Hepatocyte (in vitro differentiated cells): ENCODE data around the gene CHAF1A. TPM values are rescaled to one million over a fixed set of nuclear protein-coding genes. Genes with fewer than 3 reads are reported as not detected.

Source experiments
- DNase-seq: peaks from one replicate; pipeline ENCODE4 v3.0.0-alpha.2; 2016; ENCODE audit warnings: low spot score
- H2AFZ ChIP-seq: fragments of 200-600 bp; sonication (generic); 2 replicates; pipeline ENCODE4 v1.6.0; 2016; ENCODE audit warnings: antibody characterized with exemption, mild to moderate bottlenecking
- H3K27ac ChIP-seq: fragments of 200-600 bp; sonication (generic); 2 replicates; pipeline ENCODE4 v1.5.1; 2016; ENCODE audit warnings: mild to moderate bottlenecking
- H3K27me3 ChIP-seq: fragments of 200-600 bp; sonication (generic); 2 replicates; pipeline ENCODE4 v1.6.1; 2016
- H3K36me3 ChIP-seq: fragments of 200-600 bp; sonication (generic); replicated peaks from 2 replicates; pipeline ENCODE4 v1.5.1; 2016; ENCODE audit warnings: low read depth; ENCODE audit not compliant: insufficient read depth
- H3K4me1 ChIP-seq: fragments of 200-600 bp; sonication (generic); 2 replicates; pipeline ENCODE4 v1.5.1; 2016; ENCODE audit warnings: mild to moderate bottlenecking, moderate library complexity; ENCODE audit not compliant: insufficient read depth
- H3K4me2 ChIP-seq: fragments of 200-600 bp; sonication (generic); 2 replicates; pipeline ENCODE4 v1.6.0; 2016
- H3K4me3 ChIP-seq: fragments of 200-600 bp; sonication (generic); 2 replicates; pipeline ENCODE4 v1.5.1; 2016; ENCODE audit warnings: mild to moderate bottlenecking
- H3K79me2 ChIP-seq: fragments of 200-600 bp; sonication (generic); 2 replicates; pipeline ENCODE4 v1.6.0; 2017; ENCODE audit warnings: mild to moderate bottlenecking
- H3K9me2 ChIP-seq: fragments of 200-600 bp; sonication (generic); replicated peaks from 2 replicates; pipeline ENCODE4 v1.6.0; 2017; ENCODE audit warnings: mild to moderate bottlenecking; ENCODE audit not compliant: insufficient read depth
- H3K9me3 ChIP-seq: fragments of 200-600 bp; sonication (generic); 2 replicates; pipeline ENCODE4 v1.5.1; 2016; ENCODE audit warnings: low read depth, mild to moderate bottlenecking
- H4K20me1 ChIP-seq: fragments of 200-600 bp; sonication (generic); 2 replicates; pipeline ENCODE4 v1.6.0; 2016; ENCODE audit warnings: mild to moderate bottlenecking; ENCODE audit not compliant: insufficient read depth, poor library complexity, severe bottlenecking
- EZH2 ChIP-seq: fragments of 200-600 bp; sonication (generic); IDR thresholded peaks from 2 replicates; pipeline ENCODE4 v1.6.1; 2016; ENCODE audit warnings: antibody characterized with exemption, mild to moderate bottlenecking, borderline replicate concordance
- EZH2phosphoT487 ChIP-seq: fragments of 200-600 bp; sonication (generic); IDR thresholded peaks from one replicate; pipeline ENCODE4 v1.6.1; 2018; ENCODE audit warnings: antibody characterized with exemption, mild to moderate bottlenecking, low read depth, moderate library complexity; ENCODE audit not compliant: unreplicated experiment, severe bottlenecking
- WGBS: methylation state at CpG from one replicate; pipeline ENCODE4 v1.1.6; 2016; ENCODE audit warnings: low lambda C conversion rate; ENCODE audit errors: missing lambda C conversion rate; 5-methylcytosine and 5-hydroxymethylcytosine counted together
- polyA plus RNA-seq: library from polyadenylated mRNA; unstranded; fragments of >200 nt; fragmentation: Nextera tagmentation; extraction: Ambion mirVana; gene quantifications from 2 replicates; pipeline ENCODE4 v1.2.1, GENCODE V29; 2016
- total RNA-seq: library from RNA; depleted of rRNA; stranded (reverse); fragments of >200 nt; gene quantifications from 2 replicates; pipeline ENCODE4 v1.2.3, GENCODE V29; 2014
- TF ChIP-seq, protein P1 (sequence below): fragments of 200-600 bp; sonication (generic); IDR thresholded peaks from 2 replicates; pipeline ENCODE4 v1.5.1; 2016; ENCODE audit warnings: antibody characterized with exemption, mild to moderate bottlenecking; ENCODE audit not compliant: poor library complexity

CHAF1A gene
- total and polyA plus RNA-seq, 2 experiments from 2014 or later = 6.2 to 6.5 TPM

DNA sequence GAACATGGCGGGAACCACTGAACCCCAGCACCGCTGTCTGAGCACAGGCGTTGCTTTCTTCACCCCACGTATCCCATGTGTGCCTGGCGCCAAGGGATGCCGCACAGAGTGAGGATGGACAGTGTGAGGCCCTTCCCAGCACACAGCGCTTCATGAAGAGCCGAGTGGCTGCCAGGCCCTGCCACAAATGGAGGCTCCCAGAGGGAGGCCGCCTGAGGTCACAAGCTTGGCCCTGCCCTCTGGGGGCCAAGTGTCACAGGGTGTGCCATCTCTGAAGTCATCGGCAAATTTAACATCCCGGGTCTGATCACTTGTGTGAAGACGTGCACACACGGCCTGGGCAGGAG lies 34.7 kb upstream of the CHAF1A start:
- Histone ChIP-seq H3K4me1 (peaks cover 22% of the 10 kb centered on the region), H3K9me2 (no peaks in the 10 kb centered on the region), H3K27me3 (no peaks in the 10 kb centered on the region), H3K27ac (no peak overlapping the region), H3K4me2 (no peak overlapping the region), H3K9me3 (no peaks in the 10 kb centered on the region), H3K79me2 (peaks cover 62% of the 10 kb centered on the region), H3K36me3 (no peaks in the 10 kb centered on the region), H3K4me3 (no peak overlapping the region), H2AFZ (no peak overlapping the region), H4K20me1 (peaks cover 18% of the 10 kb centered on the region)
- WGBS = 93% methylated on average over 13 of the region's 13 CpGs
- no peak for DNase-seq
- TF ChIP-seq, protein P1, sequence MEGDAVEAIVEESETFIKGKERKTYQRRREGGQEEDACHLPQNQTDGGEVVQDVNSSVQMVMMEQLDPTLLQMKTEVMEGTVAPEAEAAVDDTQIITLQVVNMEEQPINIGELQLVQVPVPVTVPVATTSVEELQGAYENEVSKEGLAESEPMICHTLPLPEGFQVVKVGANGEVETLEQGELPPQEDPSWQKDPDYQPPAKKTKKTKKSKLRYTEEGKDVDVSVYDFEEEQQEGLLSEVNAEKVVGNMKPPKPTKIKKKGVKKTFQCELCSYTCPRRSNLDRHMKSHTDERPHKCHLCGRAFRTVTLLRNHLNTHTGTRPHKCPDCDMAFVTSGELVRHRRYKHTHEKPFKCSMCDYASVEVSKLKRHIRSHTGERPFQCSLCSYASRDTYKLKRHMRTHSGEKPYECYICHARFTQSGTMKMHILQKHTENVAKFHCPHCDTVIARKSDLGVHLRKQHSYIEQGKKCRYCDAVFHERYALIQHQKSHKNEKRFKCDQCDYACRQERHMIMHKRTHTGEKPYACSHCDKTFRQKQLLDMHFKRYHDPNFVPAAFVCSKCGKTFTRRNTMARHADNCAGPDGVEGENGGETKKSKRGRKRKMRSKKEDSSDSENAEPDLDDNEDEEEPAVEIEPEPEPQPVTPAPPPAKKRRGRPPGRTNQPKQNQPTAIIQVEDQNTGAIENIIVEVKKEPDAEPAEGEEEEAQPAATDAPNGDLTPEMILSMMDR = no peak
- TF ChIP-seq EZH2 = no peak
- no peak for TF ChIP-seq EZH2phosphoT487

DNA sequence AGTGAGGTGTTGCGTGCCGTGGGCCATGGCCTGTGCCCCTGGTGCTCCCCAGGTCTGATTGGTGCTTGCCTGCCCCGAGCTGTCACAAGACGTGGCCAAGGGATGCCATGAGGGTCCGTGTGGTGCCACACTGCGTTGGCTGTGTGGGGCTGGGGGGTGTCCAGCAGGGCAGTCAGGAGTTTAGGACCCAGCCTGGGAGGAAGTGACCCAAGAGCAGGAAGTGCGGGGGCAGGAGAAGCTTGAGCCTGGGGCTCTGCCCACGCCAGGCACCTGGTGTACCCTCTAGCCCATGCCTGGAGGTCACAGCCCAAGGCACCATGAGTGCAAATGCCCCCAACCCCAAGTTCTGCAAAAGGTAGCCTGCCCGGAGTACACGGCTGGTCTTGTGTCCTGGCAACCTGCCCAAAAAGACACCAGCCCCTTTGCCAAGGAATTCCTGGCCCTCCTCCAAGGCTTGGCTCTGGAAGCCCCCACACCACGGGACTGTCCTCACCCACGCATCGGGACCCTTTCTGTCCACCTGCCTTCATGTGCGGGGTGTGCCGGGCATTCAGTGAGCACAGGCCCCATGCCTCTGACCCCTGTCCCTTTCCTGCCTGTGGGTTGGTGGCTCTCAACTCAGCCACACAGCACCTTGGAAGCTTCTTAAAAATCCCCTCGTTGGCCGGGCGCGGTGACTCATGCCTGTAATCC lies 34.2 kb upstream of the CHAF1A start:
- Histone ChIP-seq H4K20me1 (peaks cover 18% of the 10 kb centered on the region), H3K4me3 (no peak overlapping the region), H3K4me2 (no peak overlapping the region), H3K27me3 (no peaks in the 10 kb centered on the region), H3K36me3 (no peaks in the 10 kb centered on the region), H3K79me2 (peaks cover 68% of the 10 kb centered on the region), H3K9me2 (no peaks in the 10 kb centered on the region), H3K9me3 (no peaks in the 10 kb centered on the region), H3K27ac (peak overlapping the region; percentile 81), H3K4me1 (peaks cover 23% of the 10 kb centered on the region), H2AFZ (no peak overlapping the region)
- WGBS = 79% methylated on average over 18 of the region's 19 CpGs
- DNase-seq = no peak
- TF ChIP-seq EZH2phosphoT487 (no peak), EZH2 (no peak)
- TF ChIP-seq, protein P1 = no peak

DNA sequence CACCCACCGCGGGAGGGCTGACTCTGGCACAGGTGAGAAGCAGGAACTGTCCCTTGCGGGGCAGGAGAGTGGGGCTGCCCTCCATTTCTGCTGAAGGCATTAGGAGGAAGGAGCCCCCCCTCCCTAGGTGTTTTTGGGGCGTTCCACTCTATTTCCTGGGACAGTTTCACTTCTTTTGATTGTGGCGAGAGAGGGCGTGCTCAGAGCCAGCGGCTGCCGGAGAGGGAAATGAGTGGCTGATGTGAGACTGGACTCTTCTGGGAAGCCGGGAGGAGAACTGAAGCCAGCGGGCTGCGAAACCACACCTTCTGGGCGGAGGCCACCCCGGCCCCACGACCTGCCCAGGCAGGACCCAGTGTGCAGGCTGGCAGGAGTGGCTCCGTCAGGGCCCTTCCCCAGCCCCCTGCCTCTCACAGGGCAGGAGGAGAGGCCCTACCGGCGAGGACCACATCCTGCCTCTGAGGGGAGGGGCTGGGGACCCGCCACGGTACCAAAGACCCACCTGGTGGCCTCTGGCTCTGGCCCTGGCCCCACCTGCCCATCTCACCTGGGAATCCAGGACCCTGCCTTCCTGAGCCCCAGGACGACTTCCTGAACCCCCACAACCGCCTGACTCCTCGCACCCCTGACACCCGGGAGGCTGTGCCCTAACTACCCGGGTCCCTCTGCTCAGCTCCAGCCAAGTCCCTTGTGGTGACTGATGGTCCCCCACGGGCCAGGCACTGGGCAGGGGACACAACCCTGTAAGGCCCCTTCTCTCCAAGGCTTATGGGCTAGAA lies 33.1 kb upstream of the CHAF1A start:
- Histone ChIP-seq H4K20me1 (peaks cover 18% of the 10 kb centered on the region), H3K27me3 (no peaks in the 10 kb centered on the region), H3K79me2 (peaks cover 77% of the 10 kb centered on the region), H3K4me1 (peaks cover 33% of the 10 kb centered on the region), H3K4me3 (no peak overlapping the region), H3K4me2 (peak overlapping the region; percentile 37), H2AFZ (no peak overlapping the region), H3K9me2 (no peaks in the 10 kb centered on the region), H3K9me3 (no peaks in the 10 kb centered on the region), H3K36me3 (no peaks in the 10 kb centered on the region), H3K27ac (peak overlapping the region; percentile 81)
- WGBS = 73% methylated on average over 25 of the region's 25 CpGs
- no peak for TF ChIP-seq EZH2phosphoT487
- DNase-seq = no peak

DNA sequence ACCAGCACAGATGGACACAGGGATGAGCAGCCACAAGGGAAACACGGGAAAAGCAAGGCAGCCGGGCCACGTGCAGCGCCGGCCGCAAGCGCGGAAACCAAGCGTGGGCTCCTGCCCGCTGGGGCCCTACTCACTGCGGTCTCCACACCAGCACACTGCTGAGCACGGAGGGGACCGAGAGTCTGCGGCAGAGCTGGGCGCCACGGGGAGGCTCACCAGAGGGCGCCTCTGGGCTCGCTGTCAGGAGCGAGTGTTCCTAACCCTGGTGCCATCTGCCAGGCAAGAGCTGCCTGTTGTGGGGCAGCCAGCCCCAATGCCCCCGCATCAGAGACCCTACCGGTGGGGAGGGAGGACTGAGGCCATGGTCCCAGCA lies 32.6 kb upstream of the CHAF1A start:
- 71% methylated on average over 21 of the region's 21 CpGs for WGBS
- Histone ChIP-seq H3K79me2 (peaks cover 80% of the 10 kb centered on the region), H3K4me2 (peak overlapping the region; percentile 37), H3K9me2 (no peaks in the 10 kb centered on the region), H3K4me1 (peaks cover 39% of the 10 kb centered on the region), H2AFZ (no peak overlapping the region), H3K9me3 (no peaks in the 10 kb centered on the region), H3K27ac (peak overlapping the region; percentile 81), H4K20me1 (peaks cover 23% of the 10 kb centered on the region), H3K36me3 (no peaks in the 10 kb centered on the region), H3K27me3 (no peaks in the 10 kb centered on the region), H3K4me3 (no peak overlapping the region)
- no peak for DNase-seq
- TF ChIP-seq EZH2phosphoT487 (no peak), EZH2 (no peak)
- TF ChIP-seq, protein P1 = peak; percentile 30
